C4-2B (cell line): ENCODE results near the gene THBD.

ENCODE experiments used
- ZFX ChIP-seq: fragments of 450-650 bp; IDR thresholded peaks from 2 replicates; pipeline ENCODE4 v1.6.1; 2017
- TF ChIP-seq, protein P1 (sequence below): fragments of 450-650 bp; conservative IDR thresholded peaks from 2 replicates; pipeline ENCODE4 v1.5.1; 2017; ENCODE audit warnings: mild to moderate bottlenecking

DNA sequence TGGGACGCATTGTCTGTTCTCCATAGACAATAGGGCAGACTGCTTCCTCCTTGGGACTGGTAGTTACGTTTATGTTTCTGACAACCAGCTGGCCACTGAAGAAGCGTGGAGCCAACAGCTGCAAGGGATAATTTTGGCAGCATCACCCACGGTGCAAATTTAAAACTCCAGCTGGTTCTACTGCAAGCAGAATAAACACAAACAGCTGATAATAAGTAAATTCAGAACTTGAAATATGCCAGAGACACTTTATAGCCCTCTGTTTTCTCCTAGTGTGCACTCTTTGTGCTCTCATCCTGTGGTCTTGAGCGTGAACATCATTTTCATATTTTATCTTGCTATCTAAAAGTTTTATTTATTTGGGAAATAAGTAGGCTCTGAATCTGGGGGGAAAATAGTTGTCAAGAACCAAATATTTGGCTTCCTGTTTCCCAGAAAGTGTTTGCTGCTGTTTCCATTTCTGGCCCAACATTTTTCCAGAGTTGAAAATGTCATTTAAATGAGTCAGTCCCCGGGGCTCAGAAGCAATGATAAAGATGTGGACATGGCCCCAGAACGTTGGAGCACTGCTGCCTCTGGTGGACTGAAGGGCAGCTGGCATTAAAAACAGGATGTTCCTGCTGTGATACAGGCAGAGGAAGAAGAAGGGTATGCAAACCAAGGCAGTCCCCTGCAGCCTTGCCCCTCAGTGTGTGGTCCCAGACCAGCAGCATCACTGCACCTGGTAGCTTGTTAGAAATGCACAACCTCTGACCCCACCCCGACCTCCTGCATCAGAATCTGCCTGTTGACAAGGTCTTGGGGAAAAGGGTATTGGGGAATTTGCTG is 12.5 kb upstream of the THBD start:
- TF ChIP-seq, protein P1, sequence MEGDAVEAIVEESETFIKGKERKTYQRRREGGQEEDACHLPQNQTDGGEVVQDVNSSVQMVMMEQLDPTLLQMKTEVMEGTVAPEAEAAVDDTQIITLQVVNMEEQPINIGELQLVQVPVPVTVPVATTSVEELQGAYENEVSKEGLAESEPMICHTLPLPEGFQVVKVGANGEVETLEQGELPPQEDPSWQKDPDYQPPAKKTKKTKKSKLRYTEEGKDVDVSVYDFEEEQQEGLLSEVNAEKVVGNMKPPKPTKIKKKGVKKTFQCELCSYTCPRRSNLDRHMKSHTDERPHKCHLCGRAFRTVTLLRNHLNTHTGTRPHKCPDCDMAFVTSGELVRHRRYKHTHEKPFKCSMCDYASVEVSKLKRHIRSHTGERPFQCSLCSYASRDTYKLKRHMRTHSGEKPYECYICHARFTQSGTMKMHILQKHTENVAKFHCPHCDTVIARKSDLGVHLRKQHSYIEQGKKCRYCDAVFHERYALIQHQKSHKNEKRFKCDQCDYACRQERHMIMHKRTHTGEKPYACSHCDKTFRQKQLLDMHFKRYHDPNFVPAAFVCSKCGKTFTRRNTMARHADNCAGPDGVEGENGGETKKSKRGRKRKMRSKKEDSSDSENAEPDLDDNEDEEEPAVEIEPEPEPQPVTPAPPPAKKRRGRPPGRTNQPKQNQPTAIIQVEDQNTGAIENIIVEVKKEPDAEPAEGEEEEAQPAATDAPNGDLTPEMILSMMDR = peak; percentile 32
- no peak for TF ChIP-seq ZFX
